GM10266 (cell line): ENCODE data around the gene NOS1AP.
"Not testable (repeated sequence)": the region's sequence is repeated elsewhere in the genome, so short reads cannot be mapped to it uniquely, and the experiment has no call there.

Experiments
- DNase-seq: peaks from one replicate; pipeline ENCODE4 v3.0.0; 2012; ENCODE audit errors: extremely low spot score
- CTCF ChIP-seq: IDR thresholded peaks from 2 replicates; pipeline ENCODE4 v1.5.1; 2012; ENCODE audit warnings: mild to moderate bottlenecking, low read depth; ENCODE audit not compliant: control insufficient read depth, insufficient read depth; ENCODE audit errors: missing control alignments

The NOS1AP gene

GRCh38 chr1:162079030-162079429 lies 9.5 kb downstream of the NOS1AP start:
- TF ChIP-seq CTCF = no peak
- DNase-seq = no peak

GRCh38 chr1:162080472-162081015 lies 11.1 kb downstream of the NOS1AP start:
- TF ChIP-seq CTCF = no peak
- DNase-seq = no peak

- TF ChIP-seq CTCF = no peak
- DNase-seq = no peak
Observed at GRCh38 chr1:162081316-162081715, 11.8 kb downstream of the NOS1AP start.

GRCh38 chr1:162082080-162082479 lies 12.6 kb downstream of the NOS1AP start:
- not testable (repeated sequence) for DNase-seq

GRCh38 chr1:162083273-162083672 lies 13.8 kb downstream of the NOS1AP start:
- TF ChIP-seq CTCF = no peak
- DNase-seq = no peak

GRCh38 chr1:162085991-162086390 lies 16.5 kb downstream of the NOS1AP start:
- no peak for DNase-seq

GRCh38 chr1:162087111-162087510 lies 17.6 kb downstream of the NOS1AP start:
- no peak for DNase-seq
- no peak for TF ChIP-seq CTCF

More at GRCh38 chr1:162085991-162086390, 16.5 kb downstream of the NOS1AP start:
- no peak for TF ChIP-seq CTCF

GRCh38 chr1:162087574-162087973 lies 18.1 kb downstream of the NOS1AP start:
- no peak for TF ChIP-seq CTCF

More at GRCh38 chr1:162087574-162087973, 18.1 kb downstream of the NOS1AP start:
- no peak for DNase-seq
